Gastrocnemius medialis (tissue), 4 donors: ENCODE measurements around the gene BEAN1. TPM values are rescaled to one million over a fixed set of nuclear protein-coding genes. Genes with fewer than 3 reads are reported as not detected.
"Not testable (repeated sequence)": the region's sequence is repeated elsewhere in the genome, so short reads cannot be mapped to it uniquely, and the experiment has no call there.

Experiments used
- ATAC-seq, 2 donors: fragments of 150-250 bp; one replicate each; pipeline ENCODE4 v1.9.1; 2016
- DNase-seq, 2 donors: peaks; one replicate each; pipeline ENCODE4 v3.0.0-alpha.2; 2019
- H3K27ac ChIP-seq, 4 donors: fragments of 200-600 bp; sonication (generic); 1 replicate in 1 of 4; 2 replicates in 3 of 4; pipeline ENCODE4 v1.5.1; 2016 to 2018; ENCODE audit warnings: mild to moderate bottlenecking in 2 of 4, moderate library complexity in 1 of 4
- H3K27me3 ChIP-seq, 3 donors: fragments of 200-600 bp; sonication (generic) in 2 of 3; 1 replicate in 1 of 3; 2 replicates in 2 of 3; pipeline versions ENCODE4 v1.5.1 to v1.6.0; 2016 to 2019; ENCODE audit warnings: mild to moderate bottlenecking in 1 of 3, moderate library complexity in 1 of 3
- H3K36me3 ChIP-seq, 2 donors: fragments of 200-600 bp; sonication (generic) in 1 of 2; one replicate each; pipeline ENCODE4 v1.5.1; 2017 to 2018
- H3K4me1 ChIP-seq, 2 donors: fragments of 200-600 bp; sonication (generic) in 1 of 2; one replicate each; pipeline ENCODE4 v1.5.1; 2016 to 2017; ENCODE audit warnings: mild to moderate bottlenecking in 2 of 2
- H3K4me3 ChIP-seq, 4 donors: fragments of 200-600 bp; sonication (generic) in 3 of 4; 1 replicate in 1 of 4; 2 replicates in 3 of 4; pipeline ENCODE4 v1.5.1; 2016 to 2019; ENCODE audit warnings: mild to moderate bottlenecking in 2 of 4
- H3K9me3 ChIP-seq, 3 donors: fragments of 200-600 bp; sonication (generic) in 2 of 3; 1 replicate in 1 of 3; 2 replicates in 2 of 3; pipeline ENCODE4 v1.5.1; 2016 to 2019
- CTCF ChIP-seq, 5 experiments: fragments of 450-650 bp in 3 of 5; fragments of 200-600 bp in 2 of 5; sonication (generic) in 2 of 5; IDR thresholded peaks in 4 of 5; conservative IDR thresholded peaks in 1 of 5; 1 replicate in 4 of 5; 2 replicates in 1 of 5; pipeline ENCODE4 v1.5.1; 2016 to 2019; ENCODE audit warnings: antibody characterized with exemption in 5 of 5, mild to moderate bottlenecking in 3 of 5, moderate library complexity in 3 of 5
- POLR2A ChIP-seq, 2 donors: fragments of 450-650 bp; IDR thresholded peaks; one replicate each; pipeline ENCODE4 v1.6.1; 2017; ENCODE audit warnings: antibody characterized with exemption in 2 of 2, mild to moderate bottlenecking in 2 of 2, moderate library complexity in 2 of 2
- in situ Hi-C, 4 donors: fragments of 200-750 bp; cut with MboI; loops; one replicate each; pipeline versions ENCODE4 v1.15.0 to v1.8.0; 2017; ENCODE audit warnings: low sequenced_read_pairs in 4 of 4
- intact Hi-C: fragments of 100-400 bp; cut with DNase I; formaldehyde crosslinking; loops from one replicate; pipeline ENCODE4 v1.15.1; 2023; ENCODE audit warnings: low total_unique reads
- total RNA-seq, 4 donors: library from RNA; depleted of rRNA; stranded (reverse); fragments of >200 nt; gene quantifications; one replicate each; pipeline versions ENCODE4 v1.1.0 to v1.2.3, GENCODE V29; 2016

Gene BEAN1
- total RNA-seq, 4 donors from 2014 or later: not detected

GRCh38 chr16:66444049-66444481 is 17.0 kb downstream of the BEAN1 start:
- no peak for DNase-seq
- H3K4me1 ChIP-seq: no peaks in the 10 kb centered on the region
- intact Hi-C loops: no loop called here
- in situ Hi-C loops: no loop called here
- TF ChIP-seq POLR2A (IDR thresholded peaks at IDR 0.05) (no peak), CTCF (IDR thresholded peaks at IDR 0.05 in 4 of 5, conservative IDR thresholded peaks at IDR 0.05 in 1 of 5) (no peak)
- no peaks in the 10 kb centered on the region for H3K9me3 ChIP-seq
- H3K36me3 ChIP-seq: no peaks in the 10 kb centered on the region
- ATAC-seq: no peak
- H3K4me3 ChIP-seq: no peak overlapping the region
- no peak overlapping the region for H3K27ac ChIP-seq
- H3K27me3 ChIP-seq: no peaks in the 10 kb centered on the region

- Histone ChIP-seq H3K4me3 (no peak overlapping the region), H3K4me1 (no peaks in the 10 kb centered on the region), H3K27me3 (no peaks in the 10 kb centered on the region), H3K36me3 (no peaks in the 10 kb centered on the region), H3K9me3 (no peaks in the 10 kb centered on the region), H3K27ac (no peak overlapping the region)
- TF ChIP-seq CTCF (IDR thresholded peaks at IDR 0.05 in 4 of 5, conservative IDR thresholded peaks at IDR 0.05 in 1 of 5) (no peak), POLR2A (IDR thresholded peaks at IDR 0.05) (no peak)
- intact Hi-C loops (no loop called here), in situ Hi-C loops (no loop called here)
- DNase-seq (no peak), ATAC-seq (no peak)
Measured at GRCh38 chr16:66446737-66447136, 19.6 kb downstream of the BEAN1 start.

- intact Hi-C loops (no loop called here), in situ Hi-C loops (no loop called here)
- Histone ChIP-seq H3K4me1 (no peaks in the 10 kb centered on the region), H3K27ac (no peak overlapping the region), H3K27me3 (no peaks in the 10 kb centered on the region), H3K9me3 (no peaks in the 10 kb centered on the region), H3K4me3 (no peak overlapping the region), H3K36me3 (no peaks in the 10 kb centered on the region)
- no peak for ATAC-seq
- DNase-seq: no peak
- TF ChIP-seq CTCF (IDR thresholded peaks at IDR 0.05 in 4 of 5, conservative IDR thresholded peaks at IDR 0.05 in 1 of 5): no peak
- no peak for TF ChIP-seq POLR2A (IDR thresholded peaks at IDR 0.05)
Measured at GRCh38 chr16:66447491-66447890, 20.4 kb downstream of the BEAN1 start.

GRCh38 chr16:66451548-66451947 is 24.5 kb downstream of the BEAN1 start:
- no peaks in the 10 kb centered on the region for H3K9me3 ChIP-seq
- TF ChIP-seq POLR2A (IDR thresholded peaks at IDR 0.05) (no peak), CTCF (IDR thresholded peaks at IDR 0.05 in 4 of 5, conservative IDR thresholded peaks at IDR 0.05 in 1 of 5) (no peak)
- DNase-seq (no peak), ATAC-seq (no peak)
- H3K36me3 ChIP-seq: no peaks in the 10 kb centered on the region
- no peak overlapping the region for H3K4me3 ChIP-seq
- intact Hi-C loops: no loop called here
- no peaks in the 10 kb centered on the region for H3K27me3 ChIP-seq
- H3K27ac ChIP-seq: no peak overlapping the region
- in situ Hi-C loops: no loop called here
- no peaks in the 10 kb centered on the region for H3K4me1 ChIP-seq

- DNase-seq, H3K36me3 ChIP-seq, H3K4me1 ChIP-seq, in situ Hi-C loops, H3K9me3 ChIP-seq, intact Hi-C loops, H3K4me3 ChIP-seq, H3K27me3 ChIP-seq, ATAC-seq, H3K27ac ChIP-seq: not testable (repeated sequence)
Measured at GRCh38 chr16:66453230-66453629, 26.1 kb downstream of the BEAN1 start.
